ENCODE results near the gene CYP39A1.

DNA sequence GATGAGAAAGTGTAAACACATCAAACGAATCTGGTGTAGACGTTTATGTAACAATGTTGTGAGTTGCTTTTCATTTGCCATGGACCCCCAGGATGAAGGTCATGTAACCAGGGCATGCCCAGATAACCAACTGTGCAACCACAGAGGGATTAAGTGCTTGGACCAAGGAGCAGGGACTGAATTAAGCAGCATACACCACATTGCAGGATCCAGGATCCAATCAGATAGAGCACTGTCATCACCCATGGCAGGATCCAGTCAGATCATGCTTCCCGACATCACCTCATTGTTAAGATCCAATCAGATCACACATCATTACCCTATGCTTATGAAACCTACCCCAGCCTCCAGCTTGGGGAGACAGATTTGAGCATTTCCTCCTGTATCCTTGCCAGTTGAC, 87.1 kb downstream of the CYP39A1 start:
- no peak for TF ChIP-seq POLR2A (IDR thresholded peaks at IDR 0.05)
- TF ChIP-seq, protein P1, sequence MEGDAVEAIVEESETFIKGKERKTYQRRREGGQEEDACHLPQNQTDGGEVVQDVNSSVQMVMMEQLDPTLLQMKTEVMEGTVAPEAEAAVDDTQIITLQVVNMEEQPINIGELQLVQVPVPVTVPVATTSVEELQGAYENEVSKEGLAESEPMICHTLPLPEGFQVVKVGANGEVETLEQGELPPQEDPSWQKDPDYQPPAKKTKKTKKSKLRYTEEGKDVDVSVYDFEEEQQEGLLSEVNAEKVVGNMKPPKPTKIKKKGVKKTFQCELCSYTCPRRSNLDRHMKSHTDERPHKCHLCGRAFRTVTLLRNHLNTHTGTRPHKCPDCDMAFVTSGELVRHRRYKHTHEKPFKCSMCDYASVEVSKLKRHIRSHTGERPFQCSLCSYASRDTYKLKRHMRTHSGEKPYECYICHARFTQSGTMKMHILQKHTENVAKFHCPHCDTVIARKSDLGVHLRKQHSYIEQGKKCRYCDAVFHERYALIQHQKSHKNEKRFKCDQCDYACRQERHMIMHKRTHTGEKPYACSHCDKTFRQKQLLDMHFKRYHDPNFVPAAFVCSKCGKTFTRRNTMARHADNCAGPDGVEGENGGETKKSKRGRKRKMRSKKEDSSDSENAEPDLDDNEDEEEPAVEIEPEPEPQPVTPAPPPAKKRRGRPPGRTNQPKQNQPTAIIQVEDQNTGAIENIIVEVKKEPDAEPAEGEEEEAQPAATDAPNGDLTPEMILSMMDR (IDR thresholded peaks at IDR 0.05): no peak
